Mesenchymal stem cell (in vitro differentiated cells and primary cell): ENCODE results near the gene TMEM175.

Experiments
- DNase-seq: peaks from one replicate; pipeline ENCODE4 v3.0.0-alpha.2; 2013
- H2AFZ ChIP-seq: one replicate; pipeline ENCODE4 v1.6.1; 2013; ENCODE audit warnings: low read depth, mild to moderate bottlenecking, control low read depth, inconsistent platforms, low read length, moderate library complexity
- H2AK5ac ChIP-seq: 2 replicates; pipeline ENCODE4 v1.6.1; 2013; ENCODE audit warnings: low read length, moderate library complexity, mild to moderate bottlenecking, inconsistent platforms; ENCODE audit not compliant: severe bottlenecking
- H2BK120ac ChIP-seq: one replicate; pipeline ENCODE4 v1.6.1; 2013; ENCODE audit warnings: low read depth, mild to moderate bottlenecking, inconsistent platforms, low read length, moderate library complexity
- H2BK12ac ChIP-seq, 2 experiments: one replicate each; pipeline ENCODE4 v1.6.1; 2013; ENCODE audit warnings: inconsistent platforms in 2 of 2, low read length in 2 of 2, mild to moderate bottlenecking in 2 of 2, moderate library complexity in 2 of 2, control low read depth in 1 of 2
- H2BK15ac ChIP-seq: one replicate; pipeline ENCODE4 v1.6.1; 2013; ENCODE audit warnings: mild to moderate bottlenecking, low read depth, inconsistent platforms; ENCODE audit not compliant: poor library complexity, severe bottlenecking
- H2BK5ac ChIP-seq: 2 replicates; pipeline ENCODE4 v1.6.1; 2013; ENCODE audit warnings: low read depth, mild to moderate bottlenecking, low read length, control low read depth, inconsistent platforms; ENCODE audit not compliant: poor library complexity, severe bottlenecking
- H3K14ac ChIP-seq, 2 experiments: one replicate each; pipeline ENCODE4 v1.6.1; 2013; ENCODE audit warnings: inconsistent platforms in 2 of 2, low read length in 2 of 2, control low read depth in 1 of 2, mild to moderate bottlenecking in 1 of 2, moderate library complexity in 1 of 2
- H3K18ac ChIP-seq, 2 experiments: one replicate each; pipeline ENCODE4 v1.6.1; 2013; ENCODE audit warnings: inconsistent platforms in 2 of 2, low read length in 2 of 2, control low read depth in 1 of 2, low read depth in 1 of 2, mild to moderate bottlenecking in 1 of 2
- H3K23ac ChIP-seq, 2 experiments: one replicate each; pipeline ENCODE4 v1.6.1; 2013; ENCODE audit warnings: inconsistent platforms in 2 of 2, low read length in 2 of 2, mild to moderate bottlenecking in 2 of 2, moderate library complexity in 2 of 2, control low read depth in 1 of 2
- H3K27ac ChIP-seq: 2 replicates; pipeline ENCODE4 v1.5.1; 2013; ENCODE audit warnings: mild to moderate bottlenecking, moderate library complexity, low read length, control low read depth, inconsistent platforms; ENCODE audit not compliant: poor library complexity, severe bottlenecking
- H3K27me3 ChIP-seq, 2 experiments: 2 replicates each; pipeline versions ENCODE4 v1.6.1 to v1.7.0; 2013; ENCODE audit warnings: low read length in 2 of 2, mild to moderate bottlenecking in 2 of 2, moderate library complexity in 2 of 2, control low read depth in 1 of 2, inconsistent platforms in 1 of 2; ENCODE audit not compliant: control insufficient read depth in 1 of 2, insufficient read depth in 1 of 2
- H3K36me3 ChIP-seq, 2 experiments: 2 replicates each; pipeline versions ENCODE4 v1.6.1 to v1.7.0; 2013; ENCODE audit warnings: low read length in 2 of 2, control low read depth in 1 of 2, inconsistent platforms in 1 of 2, low read depth in 1 of 2, mild to moderate bottlenecking in 1 of 2; ENCODE audit not compliant: insufficient read depth in 2 of 2, control insufficient read depth in 1 of 2
- H3K4ac ChIP-seq, 2 experiments: one replicate each; pipeline ENCODE4 v1.6.1; 2013; ENCODE audit warnings: inconsistent platforms in 2 of 2, low read length in 2 of 2, mild to moderate bottlenecking in 2 of 2, moderate library complexity in 2 of 2, control low read depth in 1 of 2, low read depth in 1 of 2
- H3K4me1 ChIP-seq: 2 replicates; pipeline ENCODE4 v1.6.1; 2013; ENCODE audit warnings: low read depth, low read length, control low read depth; ENCODE audit not compliant: control insufficient read depth, insufficient read depth
- H3K4me2 ChIP-seq: 2 replicates; pipeline ENCODE4 v1.6.1; 2013; ENCODE audit warnings: low read length, mild to moderate bottlenecking, inconsistent platforms; ENCODE audit not compliant: poor library complexity, severe bottlenecking
- H3K4me3 ChIP-seq, 2 experiments: 2 replicates each; pipeline versions ENCODE4 v1.5.1 to v1.7.0; 2013; ENCODE audit warnings: low read length in 2 of 2, mild to moderate bottlenecking in 2 of 2, control low read depth in 1 of 2, low read depth in 1 of 2; ENCODE audit not compliant: insufficient read depth in 1 of 2
- H3K79me1 ChIP-seq: replicated peaks from 2 replicates; pipeline ENCODE4 v1.6.1; 2013; ENCODE audit warnings: mild to moderate bottlenecking, control low read depth, low read length, inconsistent platforms; ENCODE audit not compliant: poor library complexity, severe bottlenecking
- H3K9ac ChIP-seq: 2 replicates; pipeline ENCODE4 v1.7.0; 2013; ENCODE audit warnings: mild to moderate bottlenecking, low read length, moderate library complexity
- H3K9me3 ChIP-seq: 2 replicates; pipeline ENCODE4 v1.7.0; 2013; ENCODE audit warnings: mild to moderate bottlenecking, low read length; ENCODE audit not compliant: control insufficient read depth
- H4K8ac ChIP-seq: one replicate; pipeline ENCODE4 v1.6.1; 2013; ENCODE audit warnings: inconsistent platforms, mild to moderate bottlenecking, low read length, moderate library complexity
- H4K91ac ChIP-seq: one replicate; pipeline ENCODE4 v1.6.1; 2013; ENCODE audit warnings: mild to moderate bottlenecking, low read length, inconsistent platforms
- WGBS: methylation state at CpG from one replicate; pipeline ENCODE4 v1.1.7; 2013; ENCODE audit warnings: mixed read lengths; 5-methylcytosine and 5-hydroxymethylcytosine counted together

Gene TMEM175

DNA sequence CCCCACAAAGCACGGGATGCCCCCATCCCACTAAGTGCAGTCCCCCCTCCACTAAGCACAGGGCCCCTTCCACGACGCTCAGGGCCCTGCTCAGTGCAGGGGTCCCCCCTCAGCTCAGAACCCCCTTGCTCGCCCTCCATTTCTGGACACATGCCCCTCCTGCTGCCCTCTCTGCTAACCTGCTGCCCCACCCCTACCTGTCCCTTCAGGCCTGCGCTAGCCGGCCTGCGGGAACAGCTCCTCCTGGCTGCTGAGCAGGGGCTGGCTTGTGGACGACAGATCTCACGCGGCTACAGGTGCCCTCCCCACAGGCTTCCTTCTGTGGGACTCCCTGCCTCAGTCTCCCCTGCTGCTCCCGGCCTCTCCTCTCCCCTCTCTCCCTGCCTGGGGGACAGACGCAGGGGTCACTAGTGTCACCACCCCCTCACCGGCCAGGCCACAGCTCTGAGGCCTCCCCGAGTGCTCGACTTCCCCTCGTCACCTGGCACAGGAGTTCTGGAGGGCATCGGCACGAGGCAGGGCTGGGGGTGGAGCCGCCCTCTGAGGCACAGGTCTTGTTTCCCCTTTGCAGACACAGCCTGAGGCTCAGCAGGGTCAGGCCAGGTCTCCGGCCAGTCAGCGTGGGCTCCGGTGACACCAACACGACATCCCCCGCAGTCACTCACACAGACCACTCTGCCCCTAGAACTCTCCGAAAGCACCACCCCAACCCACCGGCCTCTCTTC, 21.7 kb upstream of the TMEM175 start:
- Histone ChIP-seq H3K4me3 (no peak overlapping the region), H4K8ac (no peak overlapping the region), H2BK15ac (no peak overlapping the region), H3K4ac (no peak overlapping the region), H3K27ac (no peak overlapping the region), H2BK12ac (no peak overlapping the region), H3K14ac (no peak overlapping the region), H2BK5ac (no peak overlapping the region), H3K27me3 (no peaks in the 10 kb centered on the region), H3K4me1 (peaks cover 4% of the 10 kb centered on the region), H3K36me3 (peaks cover 33 to 73% of the 10 kb centered on the region in 2 experiments), H3K23ac (no peak overlapping the region), H2BK120ac (no peak overlapping the region), H3K9ac (no peak overlapping the region), H2AK5ac (no peak overlapping the region), H4K91ac (no peak overlapping the region), H3K9me3 (no peaks in the 10 kb centered on the region), H3K18ac (no peak overlapping the region), H3K4me2 (no peak overlapping the region), H2AFZ (no peak overlapping the region), H3K79me1 (peaks cover 64% of the 10 kb centered on the region)
- 98% methylated on average over 26 of the region's 26 CpGs for WGBS
- DNase-seq: no peak

DNA sequence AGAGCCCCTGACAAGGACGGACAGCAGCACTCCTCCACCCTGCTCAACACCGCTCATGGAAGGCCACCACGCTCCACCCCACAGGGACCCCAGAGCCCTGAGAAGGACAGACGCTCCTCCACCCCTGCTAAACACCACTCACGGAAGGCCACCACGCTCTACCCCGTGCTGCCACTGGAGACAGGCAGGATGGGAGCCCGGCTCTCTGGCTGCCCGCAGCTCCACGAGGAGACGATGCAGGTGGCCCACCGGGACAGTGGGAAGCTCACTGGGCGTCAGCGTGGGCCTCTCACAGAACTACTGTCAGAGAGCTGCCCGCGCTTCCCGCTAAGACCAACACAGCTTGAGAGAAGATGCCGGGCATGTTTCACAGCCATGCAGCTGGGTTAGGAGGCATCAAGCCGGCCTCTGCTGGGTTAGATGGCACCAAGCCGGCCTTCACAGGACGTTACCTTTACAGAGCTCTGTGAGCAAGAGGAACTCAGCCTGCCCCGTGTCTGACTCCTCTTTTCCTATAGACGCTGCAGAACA, 21.0 kb upstream of the TMEM175 start:
- Histone ChIP-seq H2BK15ac (no peak overlapping the region), H2BK12ac (no peak overlapping the region), H3K14ac (no peak overlapping the region), H3K36me3 (peaks cover 33 to 65% of the 10 kb centered on the region in 2 experiments), H3K23ac (no peak overlapping the region), H2BK120ac (no peak overlapping the region), H3K79me1 (peaks cover 61% of the 10 kb centered on the region), H2BK5ac (no peak overlapping the region), H4K91ac (no peak overlapping the region), H3K4me3 (no peak overlapping the region), H2AFZ (no peak overlapping the region), H3K4me1 (peaks cover 4% of the 10 kb centered on the region), H3K4me2 (no peak overlapping the region), H3K4ac (no peak overlapping the region), H3K9ac (no peak overlapping the region), H3K9me3 (no peaks in the 10 kb centered on the region), H3K27ac (no peak overlapping the region), H2AK5ac (no peak overlapping the region), H4K8ac (no peak overlapping the region), H3K27me3 (no peaks in the 10 kb centered on the region), H3K18ac (no peak overlapping the region)
- DNase-seq: no peak
- 97% methylated on average over 23 of the region's 23 CpGs for WGBS

DNA sequence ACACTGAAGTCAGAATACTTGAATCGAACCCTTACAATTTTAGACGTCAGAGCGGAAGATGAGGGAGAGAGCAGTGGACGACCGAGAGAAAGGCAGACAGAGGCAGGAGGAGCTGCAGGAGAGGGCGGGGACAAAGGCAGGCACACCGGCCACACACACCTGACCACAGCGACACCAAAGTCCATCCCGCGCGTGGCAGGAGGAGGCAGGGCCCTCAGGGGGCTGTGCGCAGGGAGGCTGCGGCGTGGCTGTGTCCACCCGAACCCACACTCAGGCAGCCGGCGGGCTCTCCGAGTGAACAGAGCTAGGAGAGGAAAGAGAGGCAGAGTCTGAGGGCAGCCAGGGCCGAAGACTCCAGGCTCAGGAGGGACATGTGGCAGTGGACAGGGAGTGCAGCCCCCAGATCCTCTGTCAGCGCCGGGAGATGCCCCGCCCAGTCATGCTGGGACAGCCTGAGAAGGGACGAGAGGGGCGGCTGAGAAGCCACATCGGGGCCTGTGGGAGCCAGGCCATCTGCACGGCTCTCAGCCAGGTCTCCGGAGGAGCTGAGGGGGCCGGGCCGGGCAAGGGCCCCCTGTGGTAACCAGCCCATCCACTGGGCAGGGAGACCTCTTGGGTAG, 20.3 kb upstream of the TMEM175 start:
- no peak overlapping the region for H4K8ac ChIP-seq
- no peak overlapping the region for H3K4me3 ChIP-seq
- no peak overlapping the region for H2BK15ac ChIP-seq
- H2BK120ac ChIP-seq: no peak overlapping the region
- H3K23ac ChIP-seq: no peak overlapping the region
- WGBS: 96% methylated on average over 29 of the region's 29 CpGs
- no peak overlapping the region for H3K27ac ChIP-seq
- no peaks in the 10 kb centered on the region for H3K27me3 ChIP-seq
- H3K9me3 ChIP-seq: no peaks in the 10 kb centered on the region
- no peak overlapping the region for H2AK5ac ChIP-seq
- H3K4me1 ChIP-seq: peaks cover 4% of the 10 kb centered on the region
- H3K4me2 ChIP-seq: no peak overlapping the region
- H2AFZ ChIP-seq: no peak overlapping the region
- H3K14ac ChIP-seq: no peak overlapping the region
- H2BK5ac ChIP-seq: no peak overlapping the region
- H2BK12ac ChIP-seq: no peak overlapping the region
- H4K91ac ChIP-seq: no peak overlapping the region
- no peak overlapping the region for H3K18ac ChIP-seq
- no peak for DNase-seq
- no peak overlapping the region for H3K4ac ChIP-seq
- no peak overlapping the region for H3K9ac ChIP-seq
- peaks cover 33 to 59% of the 10 kb centered on the region in 2 experiments for H3K36me3 ChIP-seq
- peaks cover 58% of the 10 kb centered on the region for H3K79me1 ChIP-seq

DNA sequence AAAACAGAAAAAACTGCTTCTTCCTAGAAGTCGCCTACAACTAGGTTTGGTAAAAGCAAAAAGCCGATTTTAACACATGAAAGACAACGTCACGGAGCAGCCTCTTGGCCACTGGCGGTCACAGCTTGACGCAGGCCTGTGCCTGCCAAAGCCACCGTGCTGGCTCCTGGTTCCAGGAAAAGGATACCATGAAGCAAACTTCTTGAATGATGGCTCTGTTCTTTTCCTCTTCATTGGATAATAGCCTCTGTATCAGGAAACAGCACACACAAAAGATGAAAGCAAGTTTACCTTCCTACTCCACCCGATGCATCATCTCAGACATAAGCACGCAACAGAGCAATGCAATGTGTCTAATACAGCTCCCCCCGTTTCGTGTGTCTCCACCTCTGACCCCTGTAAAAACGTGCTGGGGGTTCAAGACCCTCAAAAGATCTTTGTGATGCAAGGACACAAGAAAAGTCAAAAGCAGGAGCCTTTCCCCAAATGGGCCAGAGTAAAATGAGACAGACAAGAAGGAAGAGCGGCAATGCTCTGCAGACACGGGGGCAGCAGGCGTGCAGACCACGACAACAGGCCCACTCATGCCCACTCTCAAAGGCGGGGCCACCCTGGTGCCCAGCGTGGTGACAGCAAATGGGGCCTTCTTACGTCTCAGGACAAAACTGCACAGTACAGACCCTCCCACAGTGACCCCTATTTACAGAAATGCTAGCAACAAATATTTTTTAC, 19.5 kb upstream of the TMEM175 start:
- Histone ChIP-seq H2BK5ac (no peak overlapping the region), H3K36me3 (peaks cover 33 to 51% of the 10 kb centered on the region in 2 experiments), H3K14ac (no peak overlapping the region), H4K91ac (no peak overlapping the region), H2BK15ac (no peak overlapping the region), H3K4ac (no peak overlapping the region), H2BK12ac (no peak overlapping the region), H3K9ac (no peak overlapping the region), H2AK5ac (no peak overlapping the region), H3K4me3 (no peak overlapping the region), H3K27me3 (no peaks in the 10 kb centered on the region), H3K18ac (no peak overlapping the region), H2BK120ac (no peak overlapping the region), H3K23ac (no peak overlapping the region), H2AFZ (no peak overlapping the region), H3K4me1 (peaks cover 4% of the 10 kb centered on the region), H3K9me3 (no peaks in the 10 kb centered on the region), H3K79me1 (peaks cover 52% of the 10 kb centered on the region), H4K8ac (no peak overlapping the region), H3K4me2 (no peak overlapping the region), H3K27ac (no peak overlapping the region)
- WGBS: 92% methylated on average over 19 of the region's 19 CpGs
- no peak for DNase-seq
